Measurements from ENCODE around the gene ANKRD55. TPM values are rescaled to one million over a fixed set of nuclear protein-coding genes. Genes with fewer than 3 reads are reported as not detected.
"Not testable (repeated sequence)": the region's sequence is repeated elsewhere in the genome, so short reads cannot be mapped to it uniquely, and the experiment has no call there.

ANKRD55 gene
- total and polyA plus RNA-seq, 9 of the 15 experiments (the other 6 are each of a cell fraction or from before 2014, with no cell fraction given), result 3.4 to 10.6 (median 6.5) TPM

GRCh38 chr5:56249085-56249484 is 16.0 kb upstream of the ANKRD55 start:
- TF ChIP-seq USF1 (CRISPR knock-in tag; IDR thresholded peaks at IDR 0.05) (0 out of 2 replicates have a peak, but pooled peaks have one; percentile 43), ASH1L (IDR thresholded peaks at IDR 0.05; ENCODE audit: borderline replicate concordance, low read depth, partially characterized antibody) (peak; percentile 34), CHAMP1 (IDR thresholded peaks at IDR 0.05) (peak; percentile 64; the same call in 1 of the 2 replicates), CC2D1A (IDR thresholded peaks at IDR 0.05) (peak; percentile 55; the same call in 1 of the 2 replicates), C11orf30 (IDR thresholded peaks at IDR 0.05; ENCODE audit: low read depth) (peak; percentile 14; the same call in 1 of the 2 replicates), NFYB (IDR thresholded peaks at IDR 0.05; ENCODE audit: extremely low read depth, insufficient read length) (peak; percentile 93), ZNF316 (IDR thresholded peaks at IDR 0.05) (peak; percentile 57), ZBTB33 (CRISPR knock-in tag; IDR thresholded peaks at IDR 0.05) (peak; percentile 51; the same call in 1 of the 2 replicates), RBM25 (IDR thresholded peaks at IDR 0.05; ENCODE audit: low read depth, low read length, severe bottlenecking) (peak; percentile 84)
- CTCF ChIA-PET (ENCODE audit: low intra/inter-chr PET ratio); H3K4me2 ChIP-seq (ENCODE audit: insufficient read depth, low read length); H4K20me1 ChIP-seq (replicated peaks; ENCODE audit: control insufficient read depth, insufficient read depth, low read length); H3K79me2 ChIP-seq (ENCODE audit: control insufficient read depth, insufficient read depth, low read length); in situ Hi-C loops (cut with MboI); ATAC-seq; intact Hi-C loops (cut with micrococcal nuclease); H3K9ac ChIP-seq (ENCODE audit: insufficient read depth in 1 of 2, low read depth in 2 of 2, low read length in 2 of 2); H3K4me3 ChIP-seq; H3K9me3 ChIP-seq (replicated peaks; ENCODE audit: control insufficient read depth, insufficient read depth, low read depth, low read length); H3K27ac ChIP-seq (ENCODE audit: extremely low read depth, low read depth, low read length); H2AFZ ChIP-seq (ENCODE audit: low read depth, low read length); DNase-seq (ENCODE audit: extremely low read depth in 1 of 4, low spot score in 3 of 4); H3K36me3 ChIP-seq (ENCODE audit: control insufficient read depth, insufficient read depth, low read length); H3K27me3 ChIP-seq (ENCODE audit: control insufficient read depth in 2 of 2, insufficient read depth in 2 of 2, low read length in 2 of 2); BruUV-seq (replicated peaks); FAIRE-seq; H3K9me1 ChIP-seq (ENCODE audit: control insufficient read depth, insufficient read depth, low read length): not testable (repeated sequence)
- POLR2A ChIA-PET, result interaction anchor here (0.6 kb wide), 1 partner anchor 462 kb away, joined by 3 read pairs; no protein-coding TSS in a partner anchor
- WGBS (ENCODE audit: insufficient coverage, low coverage, missing lambda C conversion rate), result 85% methylated on average over 5 of the region's 5 CpGs
- H3K4me1 ChIP-seq (replicated peaks in 1 of 2; ENCODE audit: control insufficient read depth in 2 of 2, insufficient read depth in 2 of 2, low read length in 2 of 2), result peaks cover 0 to 41% of the 10 kb centered on the region in 2 experiments; a peak in 4 of 5 replicates

Data from K562 (cell line).